ENCODE results near the gene CFAP90.

Gene CFAP90

DNA sequence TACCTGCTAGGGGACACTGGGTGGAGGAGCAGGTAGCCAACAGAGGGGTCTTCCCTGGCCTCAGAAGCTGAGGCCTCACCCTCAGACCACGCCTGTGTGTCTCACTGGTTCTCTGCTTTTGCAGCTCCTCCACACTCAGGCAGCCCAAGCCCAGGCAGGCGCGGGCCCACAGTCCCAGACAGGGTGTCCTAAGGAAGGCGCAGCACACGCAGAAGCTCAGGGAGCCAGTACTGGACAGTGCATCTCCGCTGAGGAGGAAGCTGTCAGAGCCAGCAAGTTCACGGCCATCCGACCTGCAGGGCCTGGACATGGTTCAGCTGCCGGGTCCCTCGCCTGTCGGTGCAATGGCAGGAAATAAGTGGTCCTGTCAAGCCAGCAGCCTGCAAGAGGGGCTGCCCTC is 25.3 kb downstream of the CFAP90 start:
- CTCF ChIA-PET, result no interaction called here
- Mint-ChIP-seq H3K36me3 (no peaks in the 10 kb centered on the region), H3K4me1 (no peaks in the 10 kb centered on the region), H3K27me3 (peaks cover 13% of the 10 kb centered on the region), H3K9me3 (no peaks in the 10 kb centered on the region), H3K4me3 (no peak overlapping the region), H3K27ac (no peak overlapping the region)
- DNase-seq, result no peak

DNA sequence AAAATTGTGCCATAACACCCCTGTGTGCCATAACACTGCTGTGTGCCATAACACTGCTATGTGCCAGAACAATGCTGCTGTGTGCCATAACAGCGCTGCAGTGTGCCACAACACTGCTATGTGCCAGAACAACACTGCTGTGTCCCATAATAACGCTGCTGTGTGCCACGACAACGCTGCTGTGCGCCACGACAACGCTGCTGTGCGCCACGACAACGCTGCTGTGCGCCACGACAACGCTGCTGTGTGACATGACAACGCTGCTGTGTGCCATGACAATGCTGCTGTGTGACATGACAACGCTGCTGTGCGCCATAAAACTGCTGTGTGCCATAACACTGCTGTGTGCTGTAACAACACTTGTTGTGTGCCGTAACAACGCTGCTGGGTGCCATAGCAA is 25.9 kb downstream of the CFAP90 start:
- no peaks in the 10 kb centered on the region for H3K9me3 Mint-ChIP-seq
- CTCF ChIA-PET, result no interaction called here
- no peaks in the 10 kb centered on the region for H3K36me3 Mint-ChIP-seq
- no peaks in the 10 kb centered on the region for H3K4me1 Mint-ChIP-seq
- H3K27ac Mint-ChIP-seq, result no peak overlapping the region
- H3K4me3 Mint-ChIP-seq, result no peak overlapping the region
- DNase-seq, result no peak
- H3K27me3 Mint-ChIP-seq, result peaks cover 14% of the 10 kb centered on the region

DNA sequence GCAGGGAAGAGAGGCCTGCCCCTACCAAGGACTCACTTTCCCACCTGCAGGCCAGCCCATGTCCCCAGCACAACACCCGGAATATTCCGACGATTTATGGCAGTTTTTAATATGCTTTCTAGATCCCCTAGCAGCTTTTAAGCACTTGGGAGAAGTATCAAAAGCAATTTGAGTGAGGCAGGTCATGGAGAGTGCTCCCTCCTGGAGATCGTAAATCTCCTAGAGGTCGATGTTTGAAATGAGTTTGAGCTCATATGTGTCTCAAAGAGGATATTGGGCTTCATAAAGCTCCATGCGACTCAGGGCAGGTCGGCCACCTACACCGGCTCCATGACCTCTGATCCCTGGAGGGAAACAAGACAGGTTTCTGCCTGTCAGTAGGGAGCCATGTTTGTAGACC is 27.3 kb downstream of the CFAP90 start:
- CTCF ChIA-PET, result no interaction called here
- Mint-ChIP-seq H3K4me1 (no peaks in the 10 kb centered on the region), H3K4me3 (no peak overlapping the region), H3K36me3 (no peaks in the 10 kb centered on the region), H3K27me3 (peaks cover 17% of the 10 kb centered on the region), H3K27ac (no peak overlapping the region), H3K9me3 (no peaks in the 10 kb centered on the region)
- DNase-seq, result no peak

DNA sequence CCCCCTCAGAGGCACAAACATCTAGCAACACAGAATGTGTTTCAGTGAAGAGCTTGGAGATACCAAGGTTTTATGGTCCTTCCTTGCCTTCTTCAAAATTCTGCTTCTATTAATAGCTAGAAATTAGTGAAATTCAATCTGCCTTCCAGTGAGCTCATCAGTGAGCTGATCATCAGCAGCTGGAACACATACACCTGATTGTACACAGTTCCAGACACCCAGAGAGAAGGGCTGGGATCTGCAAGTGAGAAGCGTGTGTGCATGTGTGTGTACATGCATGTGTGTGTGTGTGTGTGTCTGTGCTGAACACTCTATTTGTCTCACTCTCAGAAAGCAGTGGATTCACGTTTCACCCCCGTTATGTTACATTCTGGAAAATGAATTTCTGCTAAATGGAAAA is 28.5 kb downstream of the CFAP90 start:
- no peak for DNase-seq
- H3K27me3 Mint-ChIP-seq, result peaks cover 17% of the 10 kb centered on the region
- no peaks in the 10 kb centered on the region for H3K36me3 Mint-ChIP-seq
- CTCF ChIA-PET, result interaction anchor here (1.2 kb wide), 1 partner anchor 1002 kb away, joined by 3 read pairs; no protein-coding TSS in a partner anchor
- no peaks in the 10 kb centered on the region for H3K9me3 Mint-ChIP-seq
- H3K4me3 Mint-ChIP-seq, result no peak overlapping the region
- no peaks in the 10 kb centered on the region for H3K4me1 Mint-ChIP-seq
- no peak overlapping the region for H3K27ac Mint-ChIP-seq

DNA sequence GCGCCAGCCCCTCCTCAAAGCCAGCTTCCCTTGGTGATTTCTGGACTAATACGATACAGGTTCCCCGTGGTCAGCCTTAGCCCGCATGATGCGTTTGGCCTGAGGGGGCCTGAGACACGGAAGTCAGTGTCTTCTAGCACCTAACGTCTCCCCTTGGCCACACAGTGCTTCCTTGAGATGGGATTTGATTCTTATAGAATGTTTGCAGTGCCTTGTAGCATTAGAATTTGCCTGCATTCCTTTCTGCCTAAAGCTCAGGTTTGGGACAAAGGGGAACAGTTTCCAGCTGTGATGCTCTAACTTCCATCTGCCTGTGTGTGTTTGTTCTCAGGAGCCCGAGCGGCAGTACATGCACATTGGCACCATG is 34.4 kb downstream of the CFAP90 start:
- H3K4me1 Mint-ChIP-seq, result no peaks in the 10 kb centered on the region
- CTCF ChIA-PET, result interaction anchor here (1.0 to 2.1 kb wide), 5 partner anchors 18 to 996 kb away, joined by 3 to 6 read pairs (median 4); no protein-coding TSS in a partner anchor
- H3K27ac Mint-ChIP-seq, result no peak overlapping the region
- no peaks in the 10 kb centered on the region for H3K36me3 Mint-ChIP-seq
- H3K27me3 Mint-ChIP-seq, result peaks cover 29% of the 10 kb centered on the region
- DNase-seq, result no peak
- no peak overlapping the region for H3K4me3 Mint-ChIP-seq
- H3K9me3 Mint-ChIP-seq, result no peaks in the 10 kb centered on the region

DNA sequence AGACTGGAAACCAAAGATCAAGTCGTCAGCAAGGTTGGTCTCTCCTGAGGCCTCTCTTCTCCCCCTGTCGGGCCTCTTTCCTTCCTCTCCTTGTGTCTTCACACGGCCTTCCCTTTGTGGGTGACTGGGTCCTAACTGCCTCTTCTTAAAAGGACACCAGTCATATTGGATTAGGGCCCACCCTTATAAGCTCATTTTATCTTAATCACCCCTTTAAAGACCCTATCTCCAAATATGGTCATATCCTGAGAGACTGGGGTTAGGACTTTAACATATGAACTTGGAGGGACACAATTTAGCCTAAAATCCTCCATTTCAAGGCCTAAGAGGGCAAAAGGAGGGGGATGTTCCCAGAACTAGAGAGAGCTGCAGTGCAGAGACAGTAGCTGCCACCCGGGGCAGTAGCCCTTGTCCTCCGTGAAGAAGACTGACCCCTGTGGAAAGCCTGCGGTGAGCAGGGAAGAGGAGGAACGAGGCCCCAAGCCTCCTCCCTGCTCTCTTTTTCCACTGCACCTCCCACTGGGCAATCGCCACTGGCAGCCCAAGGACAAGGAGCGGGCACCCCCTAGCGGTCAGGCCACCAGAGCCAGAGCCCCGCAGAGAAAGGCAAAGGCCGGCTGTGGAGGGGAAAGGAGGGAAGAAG is 34.9 kb downstream of the CFAP90 start:
- CTCF ChIA-PET, result interaction anchor here (0.9 to 2.1 kb wide), 5 partner anchors 35 to 995 kb away, joined by 3 to 6 read pairs (median 4); partner anchors contain the start of gene CFAP90
- DNase-seq, result peak; percentile 76
- peaks cover 26% of the 10 kb centered on the region for H3K27me3 Mint-ChIP-seq
- H3K27ac Mint-ChIP-seq, result no peak overlapping the region
- H3K9me3 Mint-ChIP-seq, result no peaks in the 10 kb centered on the region
- no peaks in the 10 kb centered on the region for H3K36me3 Mint-ChIP-seq
- H3K4me3 Mint-ChIP-seq, result no peak overlapping the region
- no peaks in the 10 kb centered on the region for H3K4me1 Mint-ChIP-seq

DNA sequence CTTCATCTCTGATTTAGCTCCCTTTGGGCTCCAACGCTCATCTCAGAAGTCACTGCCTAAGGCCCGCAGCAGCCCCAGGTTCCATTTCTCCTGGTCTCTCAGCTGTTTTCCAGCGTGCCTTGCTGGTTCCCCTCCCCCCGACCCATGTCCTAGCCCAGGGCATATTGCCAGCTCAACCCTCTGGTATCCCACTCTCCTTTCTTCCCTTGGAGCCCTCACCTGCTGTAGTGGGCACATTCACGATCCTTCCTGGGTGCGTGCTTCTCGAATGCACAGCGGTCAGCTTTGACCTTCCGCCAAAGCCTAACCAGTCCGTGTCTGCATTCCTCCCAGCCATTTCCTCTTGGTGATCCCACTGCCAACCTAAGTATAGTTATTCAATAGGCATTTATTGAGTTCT is 36.1 kb downstream of the CFAP90 start:
- H3K36me3 Mint-ChIP-seq, result no peaks in the 10 kb centered on the region
- H3K27me3 Mint-ChIP-seq, result peaks cover 29% of the 10 kb centered on the region
- H3K4me3 Mint-ChIP-seq, result no peak overlapping the region
- no peaks in the 10 kb centered on the region for H3K9me3 Mint-ChIP-seq
- no peaks in the 10 kb centered on the region for H3K4me1 Mint-ChIP-seq
- H3K27ac Mint-ChIP-seq, result no peak overlapping the region
- CTCF ChIA-PET, result interaction anchor here (2.1 kb wide), 1 partner anchor 43 kb away, joined by 6 read pairs; no protein-coding TSS in a partner anchor
- DNase-seq, result no peak

DNA sequence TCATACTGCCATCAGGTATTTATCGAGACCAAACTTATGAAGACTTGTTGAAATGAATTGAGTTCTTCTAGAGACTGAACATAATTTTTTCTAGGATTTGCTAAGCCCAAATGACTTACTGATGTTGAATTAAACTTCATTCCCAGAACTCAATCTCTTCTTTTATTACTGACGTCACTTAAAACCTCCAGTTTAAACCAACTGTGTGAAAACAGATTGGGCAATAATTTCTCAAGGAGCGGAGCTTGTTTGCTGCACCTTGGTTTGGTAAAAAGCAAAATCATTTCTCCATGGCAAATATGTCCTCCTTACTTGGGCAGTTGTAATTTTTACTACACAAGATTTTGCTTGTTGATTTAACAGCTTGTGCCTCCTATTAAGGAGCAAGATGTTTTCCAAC is 37.4 kb downstream of the CFAP90 start:
- Mint-ChIP-seq H3K36me3 (no peaks in the 10 kb centered on the region), H3K4me3 (no peak overlapping the region), H3K27ac (no peak overlapping the region), H3K27me3 (peaks cover 28% of the 10 kb centered on the region), H3K4me1 (no peaks in the 10 kb centered on the region), H3K9me3 (no peaks in the 10 kb centered on the region)
- no peak for DNase-seq
- CTCF ChIA-PET, result interaction anchor here (1.0 kb wide), 1 partner anchor 10 kb away, joined by 3 read pairs; no protein-coding TSS in a partner anchor

DNA sequence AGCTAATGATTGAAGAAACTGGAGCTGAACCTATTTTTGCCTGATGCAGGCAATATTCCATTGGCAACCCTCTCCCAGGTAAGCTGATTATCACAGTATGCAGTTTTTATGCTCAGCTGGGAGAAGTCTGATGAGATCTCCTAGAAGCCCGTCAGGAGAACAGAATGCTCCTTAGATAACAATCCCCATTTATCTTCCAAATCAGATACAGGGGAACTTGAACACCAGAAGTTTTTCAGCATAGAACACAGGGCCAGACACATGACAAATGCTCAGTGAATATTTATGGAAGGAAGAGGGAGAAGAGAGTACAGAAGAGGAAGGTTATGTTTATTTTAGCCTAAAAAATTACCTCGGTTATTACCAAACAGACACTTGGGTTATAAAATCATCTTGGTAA is 37.9 kb downstream of the CFAP90 start:
- no peak for DNase-seq
- CTCF ChIA-PET, result interaction anchor here (1.0 kb wide), 1 partner anchor 9 kb away, joined by 3 read pairs; no protein-coding TSS in a partner anchor
- Mint-ChIP-seq H3K27me3 (peaks cover 28% of the 10 kb centered on the region), H3K36me3 (no peaks in the 10 kb centered on the region), H3K27ac (no peak overlapping the region), H3K4me1 (no peaks in the 10 kb centered on the region), H3K9me3 (no peaks in the 10 kb centered on the region), H3K4me3 (no peak overlapping the region)

DNA sequence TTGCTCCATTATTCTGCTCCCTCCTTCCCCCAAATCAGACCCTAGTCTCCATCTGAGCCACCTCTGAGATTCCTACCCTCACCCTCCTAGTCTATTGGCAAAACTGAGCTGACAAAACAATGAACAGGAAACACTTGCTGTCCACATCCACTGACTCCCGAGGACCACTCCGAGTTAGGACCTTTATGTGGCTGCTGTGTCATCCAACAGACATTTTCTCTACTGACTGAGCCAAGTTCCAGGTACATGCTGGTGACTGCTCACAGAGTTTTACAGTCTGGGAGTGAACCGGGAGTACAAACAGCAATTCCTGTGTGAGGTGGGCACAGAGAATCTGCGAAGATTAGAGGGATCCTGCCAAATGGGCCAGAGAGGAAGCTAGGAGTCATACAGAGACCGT is 39.2 kb downstream of the CFAP90 start:
- H3K4me1 Mint-ChIP-seq, result no peaks in the 10 kb centered on the region
- no peaks in the 10 kb centered on the region for H3K9me3 Mint-ChIP-seq
- H3K4me3 Mint-ChIP-seq, result no peak overlapping the region
- CTCF ChIA-PET, result interaction anchor here (0.8 kb wide), 1 partner anchor 991 kb away, joined by 3 read pairs; no protein-coding TSS in a partner anchor
- no peaks in the 10 kb centered on the region for H3K36me3 Mint-ChIP-seq
- no peak overlapping the region for H3K27ac Mint-ChIP-seq
- peaks cover 28% of the 10 kb centered on the region for H3K27me3 Mint-ChIP-seq
- DNase-seq, result no peak

DNA sequence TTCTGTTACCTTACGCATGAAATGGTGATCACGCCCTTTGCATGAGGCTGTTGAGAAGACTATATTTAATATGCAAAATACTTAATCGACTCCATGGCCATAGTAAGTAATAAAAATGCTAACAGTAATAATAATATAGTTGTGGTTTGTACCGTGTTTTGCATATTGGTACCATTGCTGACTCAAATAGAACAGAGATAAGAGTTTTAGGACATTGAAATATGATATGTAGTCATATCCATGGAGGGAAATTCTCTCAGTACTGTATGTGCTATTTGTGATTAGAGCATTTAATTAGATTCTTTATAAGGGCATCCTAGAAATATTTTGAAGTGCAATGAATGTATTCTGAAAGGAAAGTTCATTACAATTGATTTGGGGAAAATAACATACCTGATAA is 41.9 kb downstream of the CFAP90 start:
- H3K27ac Mint-ChIP-seq, result no peak overlapping the region
- H3K9me3 Mint-ChIP-seq, result no peaks in the 10 kb centered on the region
- H3K4me3 Mint-ChIP-seq, result no peak overlapping the region
- H3K36me3 Mint-ChIP-seq, result no peaks in the 10 kb centered on the region
- H3K4me1 Mint-ChIP-seq, result no peaks in the 10 kb centered on the region
- CTCF ChIA-PET, result no interaction called here
- peaks cover 11% of the 10 kb centered on the region for H3K27me3 Mint-ChIP-seq
- no peak for DNase-seq

DNA sequence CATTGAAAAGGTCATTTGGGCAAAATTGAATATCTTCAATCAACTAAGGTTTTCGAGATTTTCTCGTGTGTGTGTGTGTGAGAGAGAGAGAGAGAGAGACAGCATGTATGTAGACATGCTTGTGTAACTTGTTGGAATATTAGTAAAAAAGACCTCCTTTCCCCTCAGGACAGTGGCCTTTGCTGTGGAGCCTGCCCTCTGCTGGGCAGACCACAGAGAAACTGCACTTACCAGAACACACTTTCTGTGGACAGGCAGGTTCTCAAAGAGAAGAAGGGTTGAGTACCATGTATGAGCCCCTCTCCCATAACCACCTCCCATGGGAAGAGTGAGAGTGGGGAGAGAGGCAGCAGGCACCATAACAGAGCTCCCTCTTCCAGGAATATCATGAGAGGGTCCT is 45.6 kb downstream of the CFAP90 start:
- no peak for DNase-seq
- H3K4me3 Mint-ChIP-seq, result no peak overlapping the region

DNA sequence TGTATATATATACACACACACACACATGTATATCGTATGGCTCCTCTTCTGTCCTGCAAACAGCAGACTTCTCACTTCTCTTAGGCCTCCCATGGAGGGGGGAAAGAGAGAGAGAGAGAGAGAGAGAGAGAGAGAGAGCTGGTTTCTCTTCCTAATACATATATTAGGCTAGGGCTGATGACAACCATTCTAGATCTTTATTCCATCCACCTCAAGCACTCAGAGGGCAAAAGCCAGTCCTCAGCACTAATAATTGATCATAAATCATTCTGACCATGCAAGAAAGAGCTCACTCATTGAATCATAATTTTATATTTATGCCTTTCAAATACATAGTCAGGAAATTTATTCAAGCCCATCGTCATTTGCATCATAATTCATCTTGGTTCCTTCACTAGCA is 47.0 kb downstream of the CFAP90 start:
- Mint-ChIP-seq H3K36me3 (no peaks in the 10 kb centered on the region), H3K27me3 (peaks cover 5% of the 10 kb centered on the region), H3K4me1 (no peaks in the 10 kb centered on the region), H3K27ac (no peak overlapping the region), H3K4me3 (no peak overlapping the region), H3K9me3 (no peaks in the 10 kb centered on the region)
- no peak for DNase-seq
- CTCF ChIA-PET, result interaction anchor here (0.6 to 1.3 kb wide), 3 partner anchors 9 to 748 kb away, joined by 3 to 5 read pairs (median 3); no protein-coding TSS in a partner anchor

More for the DNA sequence above, 45.6 kb downstream of the CFAP90 start:
- Mint-ChIP-seq H3K9me3 (no peaks in the 10 kb centered on the region), H3K36me3 (no peaks in the 10 kb centered on the region), H3K4me1 (no peaks in the 10 kb centered on the region), H3K27ac (no peak overlapping the region), H3K27me3 (no peaks in the 10 kb centered on the region)
- CTCF ChIA-PET, result no interaction called here

DNA sequence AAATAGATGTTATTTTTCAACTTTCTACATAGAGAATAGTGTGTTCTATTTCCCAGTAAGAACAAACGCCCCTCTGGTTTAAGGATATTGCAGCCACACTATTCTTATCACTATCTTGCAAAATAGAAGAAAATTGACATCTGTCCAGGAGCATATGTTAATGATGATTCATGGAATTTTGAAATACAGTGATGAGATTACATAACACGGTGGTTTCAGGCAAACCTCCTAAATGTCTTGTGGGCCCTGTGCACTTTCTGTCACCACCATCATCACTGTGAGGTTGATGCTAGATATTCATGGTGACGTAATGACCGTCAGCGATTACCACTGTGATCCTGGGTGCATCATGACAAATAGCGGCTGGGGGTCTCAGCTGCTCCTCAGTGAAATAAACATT is 48.1 kb downstream of the CFAP90 start:
- no peaks in the 10 kb centered on the region for H3K4me1 Mint-ChIP-seq

DNA sequence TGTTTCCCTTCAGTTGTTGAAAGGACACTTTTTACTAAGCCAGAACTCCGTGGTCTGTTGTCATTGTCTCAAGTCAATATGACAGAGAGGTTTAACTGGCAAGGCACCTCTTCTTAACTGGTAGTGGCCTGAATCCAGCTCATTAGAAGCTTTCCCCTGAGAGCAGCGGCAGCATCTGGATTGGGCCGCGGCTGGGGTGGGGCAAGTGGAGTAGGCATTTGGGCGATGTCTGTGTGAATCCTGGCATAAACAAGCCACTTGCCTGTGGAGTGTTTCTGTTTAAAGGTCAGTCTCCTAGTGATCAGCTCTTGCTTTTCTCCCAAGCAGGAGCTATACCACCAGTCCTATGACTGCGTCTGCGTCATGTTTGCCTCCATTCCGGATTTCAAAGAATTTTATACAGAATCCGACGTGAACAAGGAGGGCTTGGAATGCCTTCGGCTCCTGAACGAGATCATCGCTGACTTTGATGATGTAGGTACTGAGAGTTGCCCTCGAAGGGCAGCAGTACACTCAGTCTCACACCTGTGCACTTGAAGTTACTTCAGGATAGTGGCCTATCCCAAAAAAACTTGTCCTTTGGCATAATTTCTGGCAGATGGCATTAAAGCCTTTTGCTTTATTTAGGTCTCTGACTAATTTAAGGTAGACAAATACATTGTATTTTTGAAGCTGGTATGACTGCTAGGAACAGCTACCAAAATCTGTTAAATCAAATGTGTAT is 48.9 kb downstream of the CFAP90 start:
- CTCF ChIA-PET, result no interaction called here
- Mint-ChIP-seq H3K27me3 (peaks cover 13% of the 10 kb centered on the region), H3K27ac (no peak overlapping the region), H3K4me3 (no peak overlapping the region), H3K36me3 (no peaks in the 10 kb centered on the region), H3K9me3 (no peaks in the 10 kb centered on the region), H3K4me1 (no peaks in the 10 kb centered on the region)
- DNase-seq, result no peak

More for the DNA sequence above, 48.1 kb downstream of the CFAP90 start:
- H3K9me3 Mint-ChIP-seq, result no peaks in the 10 kb centered on the region
- H3K27ac Mint-ChIP-seq, result no peak overlapping the region
- DNase-seq, result no peak
- peaks cover 10% of the 10 kb centered on the region for H3K27me3 Mint-ChIP-seq
- H3K4me3 Mint-ChIP-seq, result no peak overlapping the region
- no peaks in the 10 kb centered on the region for H3K36me3 Mint-ChIP-seq
- CTCF ChIA-PET, result no interaction called here
